A549 (cell line): ENCODE results near the gene HNRNPA1. TPM values are rescaled to one million over a fixed set of nuclear protein-coding genes. Genes with fewer than 3 reads are reported as not detected.

Experiments used
- ATAC-seq, 2 experiments: fragments of 200-7000 bp in 1 of 2; fragments of >200 bp in 1 of 2; cut with Nextera tagmentation in 1 of 2; cut with Tn5 transposase in 1 of 2; 3 replicates each; pipeline versions ENCODE4 v1.8.0 to v1.9.1; 2018 to 2020; ENCODE audit warnings: mild to moderate bottlenecking in 1 of 2, moderate library complexity in 1 of 2
- CTCF ChIA-PET: fragments of 300-600 bp; sonication (Branson Sonifier 250); formaldehyde crosslinking; extraction: SDS; loops from one replicate; lab custom pipeline; 2021; ENCODE audit warnings: antibody characterized with exemption, inconsistent platforms; lab: Yijun Ruan, JAX
- POLR2A ChIA-PET: fragments of 350-600 bp; formaldehyde crosslinking; extraction: SDS; loops from one replicate; lab custom pipeline; 2021; ENCODE audit warnings: antibody characterized with exemption, inconsistent platforms; lab: Yijun Ruan, JAX
- DNase-seq, 2 experiments: peaks; one replicate each; pipeline versions ENCODE4 v3.0.0 to v3.0.0-alpha.2; 2011 to 2016; ENCODE audit warnings: low read depth in 1 of 2, low spot score in 1 of 2
- FAIRE-seq: peaks from 2 replicates; lab custom pipeline; 2011; peaks lifted over from hg19 to GRCh38; lab: Jason Lieb, UNC
- H3K27ac ChIP-seq, 2 experiments: fragments of >200 bp; sonication (Bioruptor Twin); formaldehyde crosslinking; 3 replicates each; pipeline ENCODE4 v1.5.1; 2016 to 2017
- H3K4me1 ChIP-seq: fragments of >200 bp; sonication (Bioruptor Twin); formaldehyde crosslinking; 3 replicates; pipeline ENCODE4 v1.6.1; 2016
- H3K4me2 ChIP-seq: fragments of >200 bp; sonication (Bioruptor Twin); formaldehyde crosslinking; 3 replicates; pipeline ENCODE4 v1.6.1; 2016
- H3K4me3 ChIP-seq: fragments of >200 bp; sonication (Bioruptor Twin); formaldehyde crosslinking; 3 replicates; pipeline ENCODE4 v1.5.1; 2016
- H3K9me3 ChIP-seq: fragments of >200 bp; sonication (Bioruptor Twin); formaldehyde crosslinking; 3 replicates; pipeline ENCODE4 v1.6.1; 2016
- BCL3 ChIP-seq: fragments of >200 bp; sonication (Bioruptor Twin); formaldehyde crosslinking; IDR thresholded peaks from 3 replicates; pipeline ENCODE4 v1.6.1; 2016
- CBX2 ChIP-seq: fragments of 200-600 bp; sonication (generic); IDR thresholded peaks from 2 replicates; pipeline ENCODE4 v1.6.1; 2016; ENCODE audit warnings: low read depth, mild to moderate bottlenecking, borderline replicate concordance
- CEBPB ChIP-seq, 2 experiments: fragments of >200 bp in 1 of 2; sonication (Bioruptor Twin) in 1 of 2; formaldehyde crosslinking in 1 of 2; IDR thresholded peaks; 2 replicates each; pipeline ENCODE4 v1.6.1; 2012 to 2016
- CHD2 ChIP-seq: fragments of 150-350 bp; IDR thresholded peaks from 2 replicates; pipeline ENCODE4 v1.6.1; 2014; ENCODE audit warnings: low read length; ENCODE audit not compliant: partially characterized antibody
- CHD4 ChIP-seq: fragments of 200-600 bp; sonication (generic); IDR thresholded peaks from 2 replicates; pipeline ENCODE4 v1.6.1; 2016; ENCODE audit warnings: antibody characterized with exemption, mild to moderate bottlenecking, borderline replicate concordance
- E2F6 ChIP-seq: IDR thresholded peaks from 2 replicates; pipeline ENCODE4 v1.6.1; 2012; ENCODE audit warnings: low read depth, borderline replicate concordance
- EHF ChIP-seq: fragments of 250-450 bp; sonication (Bioruptor Pico); IDR thresholded peaks from 2 replicates; pipeline ENCODE4 v1.5.0; 2020; ENCODE audit warnings: mild to moderate bottlenecking
- EHMT2 ChIP-seq: fragments of 200-600 bp; sonication (generic); IDR thresholded peaks from 2 replicates; pipeline ENCODE4 v1.6.1; 2016; ENCODE audit warnings: antibody characterized with exemption, low read depth, mild to moderate bottlenecking, moderate library complexity
- ESRRA ChIP-seq: fragments of 150-350 bp; IDR thresholded peaks from 2 replicates; pipeline ENCODE4 v1.6.1; 2014; ENCODE audit warnings: mild to moderate bottlenecking, low read length, borderline replicate concordance
- FOSL2 ChIP-seq, 2 experiments: fragments of 450-650 bp in 1 of 2; fragments of >200 bp in 1 of 2; sonication (Bioruptor Twin) in 1 of 2; formaldehyde crosslinking; IDR thresholded peaks; 2 replicates each; pipeline versions ENCODE4 v1.5.0 to v1.6.1; 2016 to 2020; ENCODE audit warnings: mild to moderate bottlenecking in 1 of 2, moderate library complexity in 1 of 2
- HDAC2 ChIP-seq: fragments of 200-600 bp; sonication (generic); IDR thresholded peaks from 2 replicates; pipeline ENCODE4 v1.6.1; 2016
- HOXA7 ChIP-seq: fragments of 250-450 bp; sonication (Bioruptor Pico); IDR thresholded peaks from 2 replicates; pipeline ENCODE4 v1.5.0; 2020; ENCODE audit warnings: mild to moderate bottlenecking, moderate library complexity
- JUNB ChIP-seq: fragments of >200 bp; sonication (Bioruptor Twin); formaldehyde crosslinking; IDR thresholded peaks from 2 replicates; pipeline ENCODE4 v1.6.1; 2016
- MAFK ChIP-seq: fragments of 450-650 bp; IDR thresholded peaks from 2 replicates; pipeline ENCODE4 v1.6.1; 2014; ENCODE audit not compliant: partially characterized antibody
- NFE2L2 ChIP-seq: fragments of 150-350 bp; conservative IDR thresholded peaks from 2 replicates; pipeline ENCODE4 v1.6.1; 2014; ENCODE audit warnings: low read length
- PBX3 ChIP-seq: IDR thresholded peaks from 2 replicates; pipeline ENCODE4 v1.6.1; 2012
- POLR2A ChIP-seq: IDR thresholded peaks from 2 replicates; pipeline ENCODE4 v1.6.1; 2012; ENCODE audit warnings: mild to moderate bottlenecking, low read length
- RCOR1 ChIP-seq: fragments of 150-350 bp; IDR thresholded peaks from 2 replicates; pipeline ENCODE4 v1.6.1; 2014; ENCODE audit warnings: antibody characterized with exemption, low read length, low read depth
- RFX5 ChIP-seq: fragments of 450-650 bp; IDR thresholded peaks from 2 replicates; pipeline ENCODE4 v1.7.1; 2014; ENCODE audit warnings: antibody characterized with exemption, mild to moderate bottlenecking, moderate library complexity
- SREBF2 ChIP-seq: fragments of 450-650 bp; IDR thresholded peaks from 2 replicates; pipeline ENCODE4 v1.6.1; 2014; ENCODE audit warnings: mild to moderate bottlenecking, moderate library complexity
- TP53 ChIP-seq: fragments of 250-450 bp; sonication (Bioruptor Pico); IDR thresholded peaks from 2 replicates; pipeline ENCODE4 v1.5.0; 2021; ENCODE audit warnings: mild to moderate bottlenecking, moderate library complexity
- ZSCAN20 ChIP-seq: fragments of 250-450 bp; sonication (Bioruptor Pico); IDR thresholded peaks from 2 replicates; pipeline ENCODE4 v1.8.0; 2022; ENCODE audit warnings: mild to moderate bottlenecking, moderate library complexity
- whole genome bisulfite sequencing: methylation state at CpG from one replicate; pipeline ENCODE4 v1.1.6; 2017; ENCODE audit errors: missing lambda C conversion rate; 5-methylcytosine and 5-hydroxymethylcytosine counted together
- polyA plus RNA-seq, 4 experiments: library from polyadenylated mRNA; depleted of rRNA in 3 of 4; stranded (reverse); fragments of >200 nt; fragmentation: RNase III in 1 of 4; extraction: RNeasy Plus Mini Kit Qiagen cat#74134 plus additional on column Dnase treatment in 1 of 4; gene quantifications; 2 replicates in 3 of 4; 3 replicates in 1 of 4; pipeline ENCODE4 v1.2.3, GENCODE V29; 2011 to 2017

The HNRNPA1 gene
- polyA plus RNA-seq, 2 of the 4 experiments (the other 2 are of a cell fraction) = 880 to 1,479 TPM

- TF ChIP-seq JUNB (no peak), CEBPB (IDR thresholded peaks at IDR 0.05) (no peak), POLR2A (no peak), HDAC2 (no peak)
Observed at GRCh38 chr12:54239620-54240019, 40.9 kb upstream of the HNRNPA1 start (continued).

GRCh38 chr12:54240129-54240528 is 40.4 kb upstream of the HNRNPA1 start:
- POLR2A ChIA-PET = no interaction called here
- H3K27ac ChIP-seq = no peak overlapping the region
- ATAC-seq = no peak

GRCh38 chr12:54240971-54241588 is 39.4 kb upstream of the HNRNPA1 start:
- FAIRE-seq (no peak), DNase-seq (no peak), ATAC-seq (no peak)
- H3K27ac ChIP-seq = no peak overlapping the region
- no peak overlapping the region for H3K4me3 ChIP-seq
- H3K4me2 ChIP-seq = no peak overlapping the region
- H3K4me1 ChIP-seq = no peaks in the 10 kb centered on the region
- CTCF ChIA-PET = interaction anchor here (1.1 to 8.4 kb wide), 11 partner anchors 10 to 120 kb away, joined by 3 to 54 read pairs (median 5); partner anchors contain the start of gene COPZ1
- H3K9me3 ChIP-seq = no peaks in the 10 kb centered on the region
- WGBS = 91% methylated on average over 2 of the region's 2 CpGs
- TF ChIP-seq HOXA7 (CRISPR knock-in tag) (no peak), NFE2L2 (no peak), FOSL2 (IDR thresholded peaks at IDR 0.05) (no peak), FOSL2 (CRISPR knock-in tag; IDR thresholded peaks at IDR 0.05) (no peak), TP53 (CRISPR knock-in tag) (no peak), ZSCAN20 (no peak), SREBF2 (no peak), PBX3 (no peak), RFX5 (no peak), RCOR1 (no peak), E2F6 (no peak), CHD2 (no peak), CHD4 (no peak), CBX2 (no peak), EHMT2 (no peak), EHF (CRISPR knock-in tag) (no peak)
- POLR2A ChIA-PET = no interaction called here

More at GRCh38 chr12:54240129-54240528, 40.4 kb upstream of the HNRNPA1 start:
- H3K9me3 ChIP-seq = no peaks in the 10 kb centered on the region
- H3K4me2 ChIP-seq = no peak overlapping the region
- no peak overlapping the region for H3K4me3 ChIP-seq
- no peak for TF ChIP-seq ZSCAN20
- TF ChIP-seq BCL3 = no peak
- TF ChIP-seq ESRRA = no peak
- peak; percentile 72 for TF ChIP-seq MAFK
- DNase-seq = no peak
- CTCF ChIA-PET = interaction anchor here (0.8 to 8.4 kb wide), 8 partner anchors 9 to 121 kb away, joined by 3 to 54 read pairs (median 5); partner anchors contain the start of gene COPZ1
- WGBS = 76% methylated on average over 2 of the region's 2 CpGs
- FAIRE-seq = no peak
- no peaks in the 10 kb centered on the region for H3K4me1 ChIP-seq
